ENCODE results near the gene TANK. TPM values are rescaled to one million over a fixed set of nuclear protein-coding genes. Genes with fewer than 3 reads are reported as not detected.
"Not testable (repeated sequence)": the region's sequence is repeated elsewhere in the genome, so short reads cannot be mapped to it uniquely, and the experiment has no call there.

Gene TANK
- 39.7 and 44.3 TPM in 2 replicates for total RNA-seq (2014; rRNA removed; shearing (Covaris generic))

DNA sequence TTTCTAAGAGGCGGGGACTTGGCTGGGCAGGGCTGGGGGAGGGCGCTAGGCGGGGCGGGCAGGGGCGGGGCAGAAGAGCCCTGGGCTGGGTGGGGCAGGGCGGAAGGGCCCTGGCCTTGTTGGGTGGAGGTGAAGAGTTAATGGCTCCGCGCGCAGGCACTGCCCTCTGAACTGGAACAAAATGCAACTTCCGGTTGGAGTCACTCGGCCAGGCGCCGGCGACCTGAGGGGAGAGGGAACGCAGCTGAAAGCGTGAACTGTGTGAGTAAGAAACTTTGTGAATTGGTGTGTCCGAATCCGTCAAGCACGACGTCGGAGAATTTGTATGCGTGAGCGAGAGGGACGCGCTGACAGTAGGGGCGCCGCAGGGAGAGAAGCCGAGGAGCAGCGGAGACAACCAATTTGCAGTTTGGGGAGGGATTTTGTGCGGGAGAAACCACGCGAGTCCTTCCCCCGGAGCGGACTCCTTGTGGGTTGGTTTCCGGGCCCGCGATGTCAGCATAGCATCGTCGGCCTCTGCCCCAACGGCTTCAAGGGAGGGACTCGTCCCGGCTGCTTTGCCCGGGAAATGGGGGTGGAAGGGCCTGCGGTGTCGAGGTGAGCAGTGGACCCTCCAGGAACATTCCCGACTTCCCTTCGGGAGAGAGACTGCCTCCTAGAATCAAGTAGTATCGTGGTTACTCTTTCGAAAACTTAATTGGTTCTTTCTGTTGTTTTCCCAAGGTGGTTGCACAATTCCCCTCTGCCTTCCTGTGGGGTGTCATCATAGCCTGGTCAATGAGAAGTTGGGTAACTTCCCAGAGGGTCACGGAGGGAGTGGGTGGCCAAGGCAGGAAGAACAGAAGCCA lies at the start of gene TANK:
Gene TANK, plus strand, starts transcription at position 203 of the 848 bp plus-strand sequence. CDS start 19,235 bp downstream, outside the sequence.
- peak; percentile 95 for DNase-seq (ENCODE audit: low read depth)

DNA sequence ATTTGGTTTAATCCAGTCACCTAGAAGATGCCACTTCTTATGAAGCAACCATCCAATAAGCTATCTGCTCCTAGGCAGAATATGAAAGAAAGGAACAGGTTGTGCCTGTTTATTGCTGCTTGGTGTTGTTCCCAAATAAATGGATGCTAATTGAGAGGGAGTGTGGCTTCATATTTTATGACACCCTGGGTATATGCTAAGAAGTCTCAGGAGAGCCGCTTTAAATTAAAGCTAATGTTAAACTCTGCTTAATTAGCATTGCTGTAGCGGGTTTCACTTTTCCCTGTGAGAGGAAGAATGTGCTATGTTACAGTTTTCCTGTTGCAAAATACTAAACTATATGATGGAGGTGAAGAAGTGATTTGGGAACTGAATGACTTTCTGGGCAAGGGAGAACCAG lies 48.7 kb upstream of the TANK start:
- DNase-seq (ENCODE audit: low read depth) = no peak

GRCh38 chr2:161112908-161113307 lies 47.3 kb upstream of the TANK start:
- no peak for DNase-seq (ENCODE audit: low read depth)

GRCh38 chr2:161113693-161114575 lies 46.3 kb upstream of the TANK start:
- DNase-seq (ENCODE audit: low read depth) = no peak

GRCh38 chr2:161115205-161115604 lies 45.0 kb upstream of the TANK start:
- no peak for DNase-seq (ENCODE audit: low read depth)

GRCh38 chr2:161115605-161116380 lies 44.4 kb upstream of the TANK start:
- no peak for DNase-seq (ENCODE audit: low read depth)

- no peak for DNase-seq (ENCODE audit: low read depth)
Observed at GRCh38 chr2:161116509-161116908, 43.7 kb upstream of the TANK start.

DNA sequence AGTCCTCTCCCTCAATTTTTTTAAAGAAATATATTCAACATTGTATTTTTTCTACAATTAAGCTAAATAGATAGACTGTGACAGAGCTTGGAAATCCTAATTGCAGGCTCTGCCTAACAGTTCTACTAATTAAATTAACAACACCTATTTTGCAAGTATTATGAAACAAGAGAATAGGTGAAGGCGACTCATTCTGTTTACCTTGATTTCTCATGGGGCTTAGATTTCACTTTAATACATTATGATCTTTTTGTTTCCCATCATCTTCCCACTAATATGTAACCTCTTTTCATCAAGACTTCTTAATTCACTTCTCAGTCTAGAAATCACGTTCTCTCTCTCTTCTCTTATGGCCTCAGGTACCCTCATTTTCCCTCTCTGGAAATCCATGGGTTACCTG lies 42.7 kb upstream of the TANK start:
- DNase-seq (ENCODE audit: low read depth) = no peak

DNA sequence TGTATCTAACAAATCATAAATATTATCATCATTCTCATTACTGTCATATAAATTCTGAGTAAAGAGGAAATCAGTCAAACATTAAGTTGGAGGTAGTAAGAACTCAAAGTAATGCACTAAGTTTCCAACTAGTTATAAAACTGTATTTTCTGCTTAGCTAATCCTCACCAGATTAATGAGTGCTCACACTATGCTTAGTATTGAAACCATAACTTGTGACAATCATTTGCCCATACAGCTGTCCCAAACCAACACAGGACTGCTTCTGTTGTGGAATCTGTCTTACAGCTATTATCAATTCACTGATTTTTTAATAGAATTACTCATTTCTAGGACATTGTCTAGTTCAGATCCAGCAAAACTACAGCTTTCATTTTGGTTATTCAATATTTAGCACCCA lies 41.5 kb upstream of the TANK start:
- no peak for DNase-seq (ENCODE audit: low read depth)

- no peak for DNase-seq (ENCODE audit: low read depth)
Observed at GRCh38 chr2:161119483-161119882, 40.7 kb upstream of the TANK start.

DNA sequence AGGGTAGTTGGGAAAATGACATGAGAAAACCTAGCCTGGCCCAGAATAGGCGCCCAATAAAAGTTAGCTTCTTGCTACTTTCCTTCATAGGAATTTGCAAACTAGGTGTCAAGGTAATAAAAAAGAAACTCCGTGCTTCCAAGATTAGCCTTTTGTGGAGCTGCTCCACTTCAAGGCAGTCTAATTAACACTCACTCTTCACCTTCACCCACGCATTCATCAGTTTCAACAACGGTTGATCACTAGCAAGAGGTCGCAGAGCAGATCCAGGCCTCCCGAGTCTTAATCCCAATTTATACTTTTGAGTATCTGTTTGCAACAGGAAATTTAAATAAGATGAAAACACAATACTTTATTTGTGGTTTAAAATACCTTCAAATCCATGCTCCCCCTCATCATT lies 39.5 kb upstream of the TANK start:
- DNase-seq (ENCODE audit: low read depth) = no peak

DNA sequence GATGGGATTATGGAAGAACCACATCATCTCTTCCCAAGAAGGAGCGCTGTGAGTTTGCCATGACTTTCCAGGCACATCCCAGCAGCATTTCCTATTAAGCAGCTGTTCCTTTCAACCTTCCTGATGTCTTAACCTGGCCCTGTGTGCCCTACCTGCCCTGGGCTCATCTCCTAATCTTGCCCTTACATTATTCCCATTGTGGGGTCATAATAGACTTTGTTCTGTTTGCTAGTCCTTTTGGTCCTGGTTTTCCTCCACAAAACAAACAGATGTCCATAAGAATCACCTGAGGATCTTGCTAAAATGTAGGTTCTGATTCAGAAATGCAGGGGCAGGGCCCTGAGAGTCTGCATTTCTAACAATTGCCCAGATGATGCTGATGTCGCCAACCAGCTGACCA lies 38.6 kb upstream of the TANK start:
- DNase-seq (ENCODE audit: low read depth) = no peak

- DNase-seq (ENCODE audit: low read depth) = peak; percentile 86
Observed at GRCh38 chr2:161122772-161123530, 37.3 kb upstream of the TANK start.

GRCh38 chr2:161123531-161124030 lies 36.6 kb upstream of the TANK start:
- no peak for DNase-seq (ENCODE audit: low read depth)

DNA sequence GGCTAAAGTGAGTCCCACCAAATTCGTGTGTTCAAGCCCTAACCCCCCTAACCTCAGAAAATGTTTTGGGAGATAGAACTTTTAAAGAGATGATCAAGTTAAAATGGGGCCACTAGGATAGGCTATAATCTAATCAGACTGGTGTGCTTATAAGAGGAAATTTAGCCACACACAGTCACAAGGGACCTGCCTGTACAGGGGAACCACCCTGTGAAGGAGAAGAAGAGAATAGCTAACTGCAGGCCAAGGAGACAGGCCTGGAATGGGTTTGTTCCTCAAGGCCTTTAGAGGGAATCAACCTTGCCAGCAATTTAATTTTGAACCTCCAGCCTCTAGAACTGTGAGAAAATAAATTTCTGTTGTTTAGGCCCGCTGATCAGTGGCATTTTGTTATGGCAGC lies 36.0 kb upstream of the TANK start:
- no peak for DNase-seq (ENCODE audit: low read depth)

- no peak for DNase-seq (ENCODE audit: low read depth)
Observed at GRCh38 chr2:161128885-161129284, 31.3 kb upstream of the TANK start.

DNA sequence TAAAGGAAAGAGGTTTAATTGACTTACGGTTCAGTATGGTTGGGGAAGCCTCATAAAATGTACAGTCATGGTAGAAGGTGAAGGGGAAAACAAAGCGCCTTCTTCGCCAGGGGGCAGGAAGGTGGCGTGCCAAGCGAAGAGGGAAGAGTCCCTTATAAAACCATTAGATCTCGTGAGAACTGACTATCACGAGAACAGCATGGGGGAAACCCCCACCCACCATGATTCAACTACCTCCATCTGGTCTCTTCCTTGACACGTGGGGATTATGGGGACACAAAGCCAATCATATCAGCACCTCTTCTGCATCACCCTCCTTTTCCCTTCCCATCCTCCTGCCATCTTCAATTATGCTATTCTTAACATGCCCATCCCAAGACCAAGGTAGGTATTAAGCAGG lies 29.9 kb upstream of the TANK start:
- no peak for DNase-seq (ENCODE audit: low read depth)

DNA sequence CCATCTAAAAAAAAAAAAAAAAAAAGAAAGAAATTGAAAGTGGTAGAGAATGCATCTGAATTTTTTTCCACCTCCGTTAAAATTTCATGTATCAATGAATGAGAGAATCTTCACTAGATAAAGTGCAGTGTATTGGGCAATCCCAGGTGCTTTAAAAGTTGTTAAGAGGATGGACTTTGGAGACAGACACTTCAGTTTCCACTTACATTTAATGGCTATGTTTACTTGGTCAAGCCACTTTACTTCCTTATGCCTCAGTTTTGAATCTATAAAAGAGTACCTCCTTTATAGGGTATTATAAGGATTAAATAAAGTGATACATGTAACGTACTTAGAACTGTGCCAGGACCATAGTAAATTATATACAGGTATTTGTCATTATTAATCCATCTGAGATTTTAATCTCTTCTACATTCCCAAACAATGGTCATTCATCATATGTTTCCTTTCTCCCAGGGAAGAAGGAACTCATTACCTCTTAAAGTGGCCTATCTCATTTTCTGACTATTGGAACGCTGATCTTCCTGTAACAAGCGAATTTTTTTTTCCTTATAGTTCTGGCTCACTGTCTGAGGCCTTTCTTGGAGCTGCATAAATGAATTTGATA lies 29.1 kb upstream of the TANK start:
- DNase-seq (ENCODE audit: low read depth) = no peak

DNA sequence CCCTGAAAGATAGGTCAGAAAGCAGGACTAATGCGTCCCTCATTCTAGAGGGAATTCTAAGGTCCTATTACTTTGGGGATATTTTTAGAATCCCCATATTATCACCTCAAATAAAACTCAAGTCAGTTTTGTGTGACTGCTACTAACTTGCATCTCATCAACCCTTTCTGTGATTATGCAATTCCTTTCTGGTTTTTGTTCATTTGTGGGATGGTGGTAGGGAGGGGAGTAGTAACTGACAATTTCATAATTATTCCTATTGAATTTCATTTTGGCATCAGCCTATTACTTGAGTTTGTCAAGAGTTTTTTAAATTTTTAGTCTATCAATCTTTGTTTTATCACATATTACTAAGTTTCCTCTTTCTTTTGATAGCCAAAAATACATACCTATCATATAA lies 28.4 kb upstream of the TANK start:
- no peak for DNase-seq (ENCODE audit: low read depth)

GRCh38 chr2:161132384-161132783 lies 27.8 kb upstream of the TANK start:
- DNase-seq (ENCODE audit: low read depth) = not testable (repeated sequence)

DNA sequence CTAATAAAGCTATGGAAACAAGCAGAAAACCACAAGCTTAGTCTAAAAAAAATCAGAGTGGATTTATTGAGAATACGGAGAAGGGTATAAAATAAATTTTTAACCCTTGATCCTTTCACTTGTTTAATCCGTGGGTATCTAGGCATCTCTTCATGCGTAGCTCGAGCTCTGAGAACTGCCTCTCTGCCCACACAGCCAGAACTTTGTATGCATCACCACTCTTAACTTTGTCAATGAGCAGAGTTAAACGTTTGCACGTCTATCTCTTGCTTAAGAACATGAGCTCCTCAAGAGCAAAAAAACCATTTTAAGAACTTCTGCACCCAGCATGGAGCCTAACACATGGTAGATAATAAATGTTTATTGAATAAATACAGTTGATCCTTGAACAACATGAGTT lies 26.9 kb upstream of the TANK start:
- no peak for DNase-seq (ENCODE audit: low read depth)

All from Daoy (cell line).